ENCODE measurements around the gene IGF2BP2.

DNA sequence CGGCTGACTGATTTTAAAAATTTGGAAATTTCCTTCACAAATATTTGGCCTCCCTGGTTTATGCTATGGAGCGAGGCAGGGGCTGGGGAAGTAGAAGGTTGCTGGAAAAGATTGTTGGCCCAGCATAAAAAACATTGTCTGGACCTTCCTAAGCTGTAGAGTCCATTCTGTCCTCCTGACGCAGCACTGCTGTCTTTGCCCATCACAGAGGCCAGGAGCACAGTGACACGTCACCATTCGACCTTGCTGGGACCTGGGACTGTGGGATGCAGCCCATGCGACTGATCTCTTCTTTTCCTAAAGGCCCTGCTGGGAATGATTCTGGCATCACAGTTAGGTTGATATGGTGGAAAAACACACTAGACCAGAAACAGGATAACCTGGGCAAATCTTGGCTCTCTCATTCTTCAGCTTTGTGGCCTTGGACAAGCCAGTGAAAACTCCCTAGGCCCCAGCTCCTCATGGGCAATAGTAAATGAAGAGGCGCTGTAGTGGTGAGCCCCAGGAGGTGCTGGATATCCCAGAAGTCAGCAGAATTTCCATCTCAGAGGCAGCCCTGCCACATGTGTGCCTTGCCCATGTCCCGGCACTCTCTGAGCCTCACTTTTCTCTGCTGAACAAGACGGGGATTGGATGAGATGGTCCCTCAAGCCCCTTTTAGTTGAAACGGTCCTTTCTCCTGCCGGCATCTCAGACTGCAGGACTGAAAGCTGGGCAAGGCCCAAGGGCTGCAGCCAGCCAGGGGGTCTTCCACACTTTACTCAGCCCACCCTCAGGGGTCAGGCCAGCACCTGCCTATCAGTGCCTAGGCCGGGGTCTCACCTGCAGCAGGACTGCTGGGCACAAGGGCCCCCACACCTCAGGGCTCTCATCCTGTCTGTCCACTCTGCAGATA is 169.2 kb downstream of the IGF2BP2 start:
- TF ChIP-seq, protein P1, sequence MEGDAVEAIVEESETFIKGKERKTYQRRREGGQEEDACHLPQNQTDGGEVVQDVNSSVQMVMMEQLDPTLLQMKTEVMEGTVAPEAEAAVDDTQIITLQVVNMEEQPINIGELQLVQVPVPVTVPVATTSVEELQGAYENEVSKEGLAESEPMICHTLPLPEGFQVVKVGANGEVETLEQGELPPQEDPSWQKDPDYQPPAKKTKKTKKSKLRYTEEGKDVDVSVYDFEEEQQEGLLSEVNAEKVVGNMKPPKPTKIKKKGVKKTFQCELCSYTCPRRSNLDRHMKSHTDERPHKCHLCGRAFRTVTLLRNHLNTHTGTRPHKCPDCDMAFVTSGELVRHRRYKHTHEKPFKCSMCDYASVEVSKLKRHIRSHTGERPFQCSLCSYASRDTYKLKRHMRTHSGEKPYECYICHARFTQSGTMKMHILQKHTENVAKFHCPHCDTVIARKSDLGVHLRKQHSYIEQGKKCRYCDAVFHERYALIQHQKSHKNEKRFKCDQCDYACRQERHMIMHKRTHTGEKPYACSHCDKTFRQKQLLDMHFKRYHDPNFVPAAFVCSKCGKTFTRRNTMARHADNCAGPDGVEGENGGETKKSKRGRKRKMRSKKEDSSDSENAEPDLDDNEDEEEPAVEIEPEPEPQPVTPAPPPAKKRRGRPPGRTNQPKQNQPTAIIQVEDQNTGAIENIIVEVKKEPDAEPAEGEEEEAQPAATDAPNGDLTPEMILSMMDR (conservative IDR thresholded peaks at IDR 0.05): no peak
- TF ChIP-seq ZFX (IDR thresholded peaks at IDR 0.05): no peak
